Measurements from ENCODE around the gene GRPR.

The GRPR gene

DNA sequence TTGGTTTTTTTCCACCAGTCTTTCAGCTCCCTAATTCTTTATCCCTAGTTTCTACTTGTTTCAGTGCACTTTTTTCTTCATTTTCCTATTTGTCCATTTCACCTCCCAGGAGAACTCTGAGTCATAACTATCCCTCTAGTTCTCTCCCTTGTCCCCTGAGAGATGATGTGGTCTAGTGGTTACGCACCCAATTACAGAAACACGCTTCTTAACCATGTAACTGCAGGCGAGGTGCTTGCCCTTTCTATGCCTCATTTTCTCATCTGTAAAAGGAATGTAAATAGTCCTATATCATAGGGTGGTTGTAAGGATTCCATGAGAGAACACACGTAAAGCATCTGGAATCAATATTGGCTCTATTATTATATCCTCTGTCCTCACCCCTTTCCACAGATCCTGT is 8.8 kb upstream of the GRPR start:
- TF ChIP-seq, protein P1, sequence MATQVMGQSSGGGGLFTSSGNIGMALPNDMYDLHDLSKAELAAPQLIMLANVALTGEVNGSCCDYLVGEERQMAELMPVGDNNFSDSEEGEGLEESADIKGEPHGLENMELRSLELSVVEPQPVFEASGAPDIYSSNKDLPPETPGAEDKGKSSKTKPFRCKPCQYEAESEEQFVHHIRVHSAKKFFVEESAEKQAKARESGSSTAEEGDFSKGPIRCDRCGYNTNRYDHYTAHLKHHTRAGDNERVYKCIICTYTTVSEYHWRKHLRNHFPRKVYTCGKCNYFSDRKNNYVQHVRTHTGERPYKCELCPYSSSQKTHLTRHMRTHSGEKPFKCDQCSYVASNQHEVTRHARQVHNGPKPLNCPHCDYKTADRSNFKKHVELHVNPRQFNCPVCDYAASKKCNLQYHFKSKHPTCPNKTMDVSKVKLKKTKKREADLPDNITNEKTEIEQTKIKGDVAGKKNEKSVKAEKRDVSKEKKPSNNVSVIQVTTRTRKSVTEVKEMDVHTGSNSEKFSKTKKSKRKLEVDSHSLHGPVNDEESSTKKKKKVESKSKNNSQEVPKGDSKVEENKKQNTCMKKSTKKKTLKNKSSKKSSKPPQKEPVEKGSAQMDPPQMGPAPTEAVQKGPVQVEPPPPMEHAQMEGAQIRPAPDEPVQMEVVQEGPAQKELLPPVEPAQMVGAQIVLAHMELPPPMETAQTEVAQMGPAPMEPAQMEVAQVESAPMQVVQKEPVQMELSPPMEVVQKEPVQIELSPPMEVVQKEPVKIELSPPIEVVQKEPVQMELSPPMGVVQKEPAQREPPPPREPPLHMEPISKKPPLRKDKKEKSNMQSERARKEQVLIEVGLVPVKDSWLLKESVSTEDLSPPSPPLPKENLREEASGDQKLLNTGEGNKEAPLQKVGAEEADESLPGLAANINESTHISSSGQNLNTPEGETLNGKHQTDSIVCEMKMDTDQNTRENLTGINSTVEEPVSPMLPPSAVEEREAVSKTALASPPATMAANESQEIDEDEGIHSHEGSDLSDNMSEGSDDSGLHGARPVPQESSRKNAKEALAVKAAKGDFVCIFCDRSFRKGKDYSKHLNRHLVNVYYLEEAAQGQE (IDR thresholded peaks at IDR 0.05; ENCODE audit: insufficient read depth in 1 of 2, low read depth in 2 of 2, low read length in 2 of 2): no peak
- TF ChIP-seq TAF1 (IDR thresholded peaks at IDR 0.05; ENCODE audit: borderline replicate concordance, insufficient read depth, low read length) (no peak), POLR2AphosphoS5 (IDR thresholded peaks at IDR 0.05; ENCODE audit: low read depth, low read length) (no peak), SIN3A (IDR thresholded peaks at IDR 0.05; ENCODE audit: borderline replicate concordance, insufficient read depth, low read length) (no peak), FOXP2 (optimal IDR thresholded peaks at IDR 0.05; ENCODE audit: borderline replicate concordance, extremely low read depth, extremely low read length, insufficient read depth) (no peak)

DNA sequence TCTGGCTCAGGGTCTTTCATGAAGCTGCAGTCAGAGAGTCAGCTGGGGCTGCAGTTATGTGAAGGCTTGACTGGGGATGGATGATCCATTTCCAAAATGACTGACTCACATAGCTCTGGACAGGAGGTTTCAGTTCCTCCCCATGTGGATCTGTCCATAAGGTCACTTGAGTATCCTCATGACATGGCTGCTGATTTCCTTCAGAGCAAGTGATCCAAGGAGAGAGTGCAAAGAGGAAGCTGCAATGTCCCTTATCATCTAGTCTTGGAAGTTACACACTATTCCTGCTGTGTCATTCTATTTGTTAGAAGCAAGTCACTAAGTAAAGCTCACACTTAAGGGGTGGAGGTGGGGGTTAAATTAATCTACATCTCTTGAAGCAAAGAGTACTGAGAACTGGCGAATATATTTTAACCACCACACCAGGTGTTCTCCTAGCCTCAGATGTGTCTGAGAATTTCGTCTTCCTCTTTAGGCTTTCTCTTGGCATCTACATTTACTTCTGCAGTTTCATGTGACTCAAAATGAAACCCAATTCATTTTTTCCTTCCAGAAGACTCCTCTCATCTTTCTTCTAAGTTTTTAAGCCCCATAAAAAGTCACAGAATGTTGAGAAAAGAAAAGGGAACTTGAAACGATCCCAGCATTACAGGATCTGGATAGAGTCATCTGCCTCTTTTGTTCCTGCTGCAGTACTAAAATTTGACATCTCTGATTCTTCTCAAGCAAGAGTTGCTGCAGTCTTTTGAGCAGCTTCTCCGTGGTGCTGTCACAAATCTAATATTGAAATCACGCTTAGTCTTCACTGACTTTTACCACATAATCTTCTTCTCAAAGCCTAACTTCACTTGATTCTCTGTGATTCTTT is 3.8 kb upstream of the GRPR start:
- TF ChIP-seq SIN3A (IDR thresholded peaks at IDR 0.05; ENCODE audit: borderline replicate concordance, insufficient read depth, low read length): no peak
- no peak for TF ChIP-seq FOXP2 (optimal IDR thresholded peaks at IDR 0.05; ENCODE audit: borderline replicate concordance, extremely low read depth, extremely low read length, insufficient read depth)
- TF ChIP-seq TAF1 (IDR thresholded peaks at IDR 0.05; ENCODE audit: borderline replicate concordance, insufficient read depth, low read length): no peak
- no peak for TF ChIP-seq POLR2AphosphoS5 (IDR thresholded peaks at IDR 0.05; ENCODE audit: low read depth, low read length)

DNA sequence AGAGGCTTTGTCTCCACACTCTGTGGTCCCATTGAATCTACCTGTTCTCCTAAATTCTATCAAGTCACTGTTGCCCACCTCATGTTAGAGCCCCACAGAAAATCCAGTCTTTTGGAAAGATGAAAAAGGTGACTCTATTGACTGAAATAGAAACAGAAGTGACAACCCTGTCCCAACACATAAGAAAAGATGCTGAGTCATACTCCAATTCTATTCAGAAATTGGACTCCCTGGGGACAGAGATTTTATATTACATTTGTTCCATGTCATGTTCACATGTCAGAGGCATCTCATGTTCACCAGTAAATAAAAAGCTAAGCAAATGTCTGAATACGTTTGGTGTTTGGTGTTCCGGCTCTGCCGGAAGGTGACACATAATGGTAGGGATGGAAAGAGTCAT is 2.9 kb upstream of the GRPR start:
- TF ChIP-seq POLR2AphosphoS5 (IDR thresholded peaks at IDR 0.05; ENCODE audit: low read depth, low read length) (no peak), SIN3A (IDR thresholded peaks at IDR 0.05; ENCODE audit: borderline replicate concordance, insufficient read depth, low read length) (no peak), TAF1 (IDR thresholded peaks at IDR 0.05; ENCODE audit: borderline replicate concordance, insufficient read depth, low read length) (no peak)
- TF ChIP-seq, protein P1 (IDR thresholded peaks at IDR 0.05; ENCODE audit: insufficient read depth in 1 of 2, low read depth in 2 of 2, low read length in 2 of 2): no peak

DNA sequence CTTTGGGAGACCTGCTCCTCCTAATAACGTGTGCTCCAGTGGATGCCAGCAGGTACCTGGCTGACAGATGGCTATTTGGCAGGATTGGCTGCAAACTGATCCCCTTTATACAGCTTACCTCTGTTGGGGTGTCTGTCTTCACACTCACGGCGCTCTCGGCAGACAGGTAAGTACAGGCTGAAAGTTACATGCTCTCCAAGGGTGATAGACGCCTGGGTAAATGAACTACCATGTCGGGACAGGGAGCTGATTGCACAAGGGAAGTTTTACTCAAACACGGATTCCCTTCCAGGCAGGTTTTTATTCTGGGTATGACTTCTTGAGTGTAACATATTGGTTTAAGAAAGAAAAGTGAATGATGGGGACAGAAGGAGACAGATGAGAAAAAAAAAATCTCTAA is 836 bp downstream of the GRPR start:
- TF ChIP-seq SIN3A (IDR thresholded peaks at IDR 0.05; ENCODE audit: borderline replicate concordance, insufficient read depth, low read length) (no peak), POLR2AphosphoS5 (IDR thresholded peaks at IDR 0.05; ENCODE audit: low read depth, low read length) (no peak), TAF1 (IDR thresholded peaks at IDR 0.05; ENCODE audit: borderline replicate concordance, insufficient read depth, low read length) (no peak), FOXP2 (optimal IDR thresholded peaks at IDR 0.05; ENCODE audit: borderline replicate concordance, extremely low read depth, extremely low read length, insufficient read depth) (no peak)
- TF ChIP-seq, protein P1 (IDR thresholded peaks at IDR 0.05; ENCODE audit: insufficient read depth in 1 of 2, low read depth in 2 of 2, low read length in 2 of 2): no peak

DNA sequence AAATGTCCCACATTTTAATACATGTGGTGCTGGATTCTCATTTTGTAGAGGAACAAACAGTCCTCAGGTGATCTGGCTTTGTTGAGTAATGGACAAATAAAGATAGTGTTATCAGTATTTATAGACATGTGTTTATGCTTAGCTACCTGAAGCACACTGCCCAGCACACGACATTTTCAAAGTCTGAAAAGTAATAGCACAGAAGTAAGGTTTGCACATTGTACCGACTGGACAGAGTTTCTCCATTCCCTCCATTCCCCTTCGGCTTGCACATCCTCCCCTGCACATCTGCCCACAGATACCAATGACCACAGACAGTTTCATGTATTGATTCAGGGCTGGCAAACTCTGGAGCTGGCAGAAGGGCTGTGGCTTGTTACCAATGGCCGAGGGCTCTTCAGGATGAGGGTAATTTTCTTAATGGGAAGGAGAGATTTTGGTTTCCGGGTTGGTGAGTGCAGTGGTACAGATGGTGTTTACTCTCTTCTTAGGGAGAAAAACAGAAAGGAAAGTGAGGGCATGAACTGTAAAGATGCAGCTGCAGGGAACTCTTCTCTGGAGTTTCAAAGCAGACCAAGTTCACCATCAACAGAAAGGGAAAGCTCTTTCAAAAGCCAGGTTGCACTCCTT is 2.3 kb downstream of the GRPR start:
- TF ChIP-seq SIN3A (IDR thresholded peaks at IDR 0.05; ENCODE audit: borderline replicate concordance, insufficient read depth, low read length) (no peak), FOXP2 (optimal IDR thresholded peaks at IDR 0.05; ENCODE audit: borderline replicate concordance, extremely low read depth, extremely low read length, insufficient read depth) (no peak), POLR2AphosphoS5 (IDR thresholded peaks at IDR 0.05; ENCODE audit: low read depth, low read length) (no peak), TAF1 (IDR thresholded peaks at IDR 0.05; ENCODE audit: borderline replicate concordance, insufficient read depth, low read length) (no peak)
- TF ChIP-seq, protein P1 (IDR thresholded peaks at IDR 0.05; ENCODE audit: insufficient read depth in 1 of 2, low read depth in 2 of 2, low read length in 2 of 2): no peak
